IMR-90 (cell line): ENCODE measurements around the gene ADCY1.

ENCODE experiments used
- SMC3 ChIP-seq: fragments of 150-350 bp; IDR thresholded peaks from 2 replicates; pipeline ENCODE4 v1.6.1; 2016; ENCODE audit warnings: low read depth, mild to moderate bottlenecking, antibody characterized with exemption, low read length, moderate library complexity
- TF ChIP-seq, protein P1 (sequence below): conservative IDR thresholded peaks from 2 replicates; pipeline ENCODE4 v1.5.1; 2012; ENCODE audit warnings: mild to moderate bottlenecking, low read depth, low read length, improper control_type of control experiment
- TF ChIP-seq, protein P2 (sequence below): fragments of 150-350 bp; IDR thresholded peaks from 2 replicates; pipeline ENCODE4 v1.6.1; 2017; ENCODE audit warnings: mild to moderate bottlenecking, antibody characterized with exemption, low read length, low read depth

DNA sequence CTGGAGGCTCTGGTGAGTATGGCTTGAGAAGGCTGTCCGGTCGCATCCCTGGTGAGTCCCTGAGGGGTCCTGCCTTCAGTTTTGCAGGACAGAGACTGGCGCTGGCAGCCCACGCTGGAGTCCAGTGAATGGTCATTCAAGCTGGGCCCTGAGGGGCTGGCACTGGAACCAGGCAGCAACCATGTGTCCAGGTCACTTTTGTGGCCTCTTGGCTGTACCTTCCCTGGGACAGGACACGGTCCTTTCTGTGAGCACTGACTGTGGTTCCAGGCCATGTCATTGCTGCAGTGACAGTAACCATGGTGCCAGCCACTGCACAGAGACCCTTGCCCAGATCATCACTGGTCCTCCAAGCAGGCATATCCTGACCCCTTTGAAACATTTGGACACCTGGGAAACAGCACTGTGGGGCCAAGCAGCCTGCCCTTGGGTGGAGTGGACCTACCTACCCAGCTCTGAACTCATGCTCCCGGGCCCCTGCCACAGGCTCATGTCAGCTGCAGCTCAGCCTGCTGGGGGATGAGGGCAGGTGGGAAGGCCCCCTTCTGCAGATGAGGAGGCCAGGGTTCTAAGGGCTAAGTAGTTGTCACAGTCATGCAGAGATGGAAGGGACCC lies 72.1 kb downstream of the ADCY1 start:
- TF ChIP-seq, protein P1, sequence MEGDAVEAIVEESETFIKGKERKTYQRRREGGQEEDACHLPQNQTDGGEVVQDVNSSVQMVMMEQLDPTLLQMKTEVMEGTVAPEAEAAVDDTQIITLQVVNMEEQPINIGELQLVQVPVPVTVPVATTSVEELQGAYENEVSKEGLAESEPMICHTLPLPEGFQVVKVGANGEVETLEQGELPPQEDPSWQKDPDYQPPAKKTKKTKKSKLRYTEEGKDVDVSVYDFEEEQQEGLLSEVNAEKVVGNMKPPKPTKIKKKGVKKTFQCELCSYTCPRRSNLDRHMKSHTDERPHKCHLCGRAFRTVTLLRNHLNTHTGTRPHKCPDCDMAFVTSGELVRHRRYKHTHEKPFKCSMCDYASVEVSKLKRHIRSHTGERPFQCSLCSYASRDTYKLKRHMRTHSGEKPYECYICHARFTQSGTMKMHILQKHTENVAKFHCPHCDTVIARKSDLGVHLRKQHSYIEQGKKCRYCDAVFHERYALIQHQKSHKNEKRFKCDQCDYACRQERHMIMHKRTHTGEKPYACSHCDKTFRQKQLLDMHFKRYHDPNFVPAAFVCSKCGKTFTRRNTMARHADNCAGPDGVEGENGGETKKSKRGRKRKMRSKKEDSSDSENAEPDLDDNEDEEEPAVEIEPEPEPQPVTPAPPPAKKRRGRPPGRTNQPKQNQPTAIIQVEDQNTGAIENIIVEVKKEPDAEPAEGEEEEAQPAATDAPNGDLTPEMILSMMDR: no peak
- no peak for TF ChIP-seq SMC3
- TF ChIP-seq, protein P2, sequence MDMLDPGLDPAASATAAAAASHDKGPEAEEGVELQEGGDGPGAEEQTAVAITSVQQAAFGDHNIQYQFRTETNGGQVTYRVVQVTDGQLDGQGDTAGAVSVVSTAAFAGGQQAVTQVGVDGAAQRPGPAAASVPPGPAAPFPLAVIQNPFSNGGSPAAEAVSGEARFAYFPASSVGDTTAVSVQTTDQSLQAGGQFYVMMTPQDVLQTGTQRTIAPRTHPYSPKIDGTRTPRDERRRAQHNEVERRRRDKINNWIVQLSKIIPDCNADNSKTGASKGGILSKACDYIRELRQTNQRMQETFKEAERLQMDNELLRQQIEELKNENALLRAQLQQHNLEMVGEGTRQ: no peak
